Mesenchymal stem cell (in vitro differentiated cells and primary cell): ENCODE measurements around the gene LRRC26.

ENCODE experiments used
- DNase-seq: peaks from one replicate; pipeline ENCODE4 v3.0.0-alpha.2; 2013
- H2AFZ ChIP-seq: one replicate; pipeline ENCODE4 v1.6.1; 2013; ENCODE audit warnings: low read depth, mild to moderate bottlenecking, control low read depth, inconsistent platforms, low read length, moderate library complexity
- H2AK5ac ChIP-seq: 2 replicates; pipeline ENCODE4 v1.6.1; 2013; ENCODE audit warnings: low read length, moderate library complexity, mild to moderate bottlenecking, inconsistent platforms; ENCODE audit not compliant: severe bottlenecking
- H2BK120ac ChIP-seq: one replicate; pipeline ENCODE4 v1.6.1; 2013; ENCODE audit warnings: low read depth, mild to moderate bottlenecking, inconsistent platforms, low read length, moderate library complexity
- H2BK12ac ChIP-seq, 2 experiments: one replicate each; pipeline ENCODE4 v1.6.1; 2013; ENCODE audit warnings: inconsistent platforms in 2 of 2, low read length in 2 of 2, mild to moderate bottlenecking in 2 of 2, moderate library complexity in 2 of 2, control low read depth in 1 of 2
- H2BK15ac ChIP-seq: one replicate; pipeline ENCODE4 v1.6.1; 2013; ENCODE audit warnings: mild to moderate bottlenecking, low read depth, inconsistent platforms; ENCODE audit not compliant: poor library complexity, severe bottlenecking
- H2BK5ac ChIP-seq: 2 replicates; pipeline ENCODE4 v1.6.1; 2013; ENCODE audit warnings: low read depth, mild to moderate bottlenecking, low read length, control low read depth, inconsistent platforms; ENCODE audit not compliant: poor library complexity, severe bottlenecking
- H3K14ac ChIP-seq, 2 experiments: one replicate each; pipeline ENCODE4 v1.6.1; 2013; ENCODE audit warnings: inconsistent platforms in 2 of 2, low read length in 2 of 2, control low read depth in 1 of 2, mild to moderate bottlenecking in 1 of 2, moderate library complexity in 1 of 2
- H3K18ac ChIP-seq, 2 experiments: one replicate each; pipeline ENCODE4 v1.6.1; 2013; ENCODE audit warnings: inconsistent platforms in 2 of 2, low read length in 2 of 2, control low read depth in 1 of 2, low read depth in 1 of 2, mild to moderate bottlenecking in 1 of 2
- H3K23ac ChIP-seq, 2 experiments: one replicate each; pipeline ENCODE4 v1.6.1; 2013; ENCODE audit warnings: inconsistent platforms in 2 of 2, low read length in 2 of 2, mild to moderate bottlenecking in 2 of 2, moderate library complexity in 2 of 2, control low read depth in 1 of 2
- H3K27ac ChIP-seq: 2 replicates; pipeline ENCODE4 v1.5.1; 2013; ENCODE audit warnings: mild to moderate bottlenecking, moderate library complexity, low read length, control low read depth, inconsistent platforms; ENCODE audit not compliant: poor library complexity, severe bottlenecking
- H3K27me3 ChIP-seq, 2 experiments: 2 replicates each; pipeline versions ENCODE4 v1.6.1 to v1.7.0; 2013; ENCODE audit warnings: low read length in 2 of 2, mild to moderate bottlenecking in 2 of 2, moderate library complexity in 2 of 2, control low read depth in 1 of 2, inconsistent platforms in 1 of 2; ENCODE audit not compliant: control insufficient read depth in 1 of 2, insufficient read depth in 1 of 2
- H3K36me3 ChIP-seq, 2 experiments: 2 replicates each; pipeline versions ENCODE4 v1.6.1 to v1.7.0; 2013; ENCODE audit warnings: low read length in 2 of 2, control low read depth in 1 of 2, inconsistent platforms in 1 of 2, low read depth in 1 of 2, mild to moderate bottlenecking in 1 of 2; ENCODE audit not compliant: insufficient read depth in 2 of 2, control insufficient read depth in 1 of 2
- H3K4ac ChIP-seq, 2 experiments: one replicate each; pipeline ENCODE4 v1.6.1; 2013; ENCODE audit warnings: inconsistent platforms in 2 of 2, low read length in 2 of 2, mild to moderate bottlenecking in 2 of 2, moderate library complexity in 2 of 2, control low read depth in 1 of 2, low read depth in 1 of 2
- H3K4me1 ChIP-seq: 2 replicates; pipeline ENCODE4 v1.6.1; 2013; ENCODE audit warnings: low read depth, low read length, control low read depth; ENCODE audit not compliant: control insufficient read depth, insufficient read depth
- H3K4me2 ChIP-seq: 2 replicates; pipeline ENCODE4 v1.6.1; 2013; ENCODE audit warnings: low read length, mild to moderate bottlenecking, inconsistent platforms; ENCODE audit not compliant: poor library complexity, severe bottlenecking
- H3K4me3 ChIP-seq, 2 experiments: 2 replicates each; pipeline versions ENCODE4 v1.5.1 to v1.7.0; 2013; ENCODE audit warnings: low read length in 2 of 2, mild to moderate bottlenecking in 2 of 2, control low read depth in 1 of 2, low read depth in 1 of 2; ENCODE audit not compliant: insufficient read depth in 1 of 2
- H3K79me1 ChIP-seq: replicated peaks from 2 replicates; pipeline ENCODE4 v1.6.1; 2013; ENCODE audit warnings: mild to moderate bottlenecking, control low read depth, low read length, inconsistent platforms; ENCODE audit not compliant: poor library complexity, severe bottlenecking
- H3K9ac ChIP-seq: 2 replicates; pipeline ENCODE4 v1.7.0; 2013; ENCODE audit warnings: mild to moderate bottlenecking, low read length, moderate library complexity
- H3K9me3 ChIP-seq: 2 replicates; pipeline ENCODE4 v1.7.0; 2013; ENCODE audit warnings: mild to moderate bottlenecking, low read length; ENCODE audit not compliant: control insufficient read depth
- H4K8ac ChIP-seq: one replicate; pipeline ENCODE4 v1.6.1; 2013; ENCODE audit warnings: inconsistent platforms, mild to moderate bottlenecking, low read length, moderate library complexity
- H4K91ac ChIP-seq: one replicate; pipeline ENCODE4 v1.6.1; 2013; ENCODE audit warnings: mild to moderate bottlenecking, low read length, inconsistent platforms
- WGBS: methylation state at CpG from one replicate; pipeline ENCODE4 v1.1.7; 2013; ENCODE audit warnings: mixed read lengths; 5-methylcytosine and 5-hydroxymethylcytosine counted together

Gene LRRC26

GRCh38 chr9:137143459-137143858 lies 26.4 kb downstream of the LRRC26 start:
- Histone ChIP-seq H3K9ac (no peak overlapping the region), H3K4me3 (no peak overlapping the region), H3K79me1 (no peaks in the 10 kb centered on the region), H2BK120ac (no peak overlapping the region), H3K27me3 (peaks cover 47 to 66% of the 10 kb centered on the region in 2 experiments), H3K9me3 (no peaks in the 10 kb centered on the region), H3K27ac (no peak overlapping the region), H3K4me1 (peaks cover 14% of the 10 kb centered on the region), H3K4ac (no peak overlapping the region), H3K18ac (no peak overlapping the region), H2BK12ac (no peak overlapping the region), H2AFZ (no peak overlapping the region), H3K36me3 (peaks cover 0 to 8% of the 10 kb centered on the region in 2 experiments), H2AK5ac (no peak overlapping the region), H4K91ac (no peak overlapping the region), H3K4me2 (no peak overlapping the region), H2BK5ac (no peak overlapping the region), H3K23ac (no peak overlapping the region), H3K14ac (no peak overlapping the region), H4K8ac (no peak overlapping the region), H2BK15ac (no peak overlapping the region)
- no peak for DNase-seq
- 82% methylated on average over 4 of the region's 4 CpGs for WGBS

- Histone ChIP-seq H3K9me3 (no peaks in the 10 kb centered on the region), H2AK5ac (no peak overlapping the region), H2AFZ (no peak overlapping the region), H3K18ac (no peak overlapping the region), H3K4me1 (peaks cover 12% of the 10 kb centered on the region), H4K8ac (no peak overlapping the region), H3K27me3 (peaks cover 59 to 69% of the 10 kb centered on the region in 2 experiments), H4K91ac (no peak overlapping the region), H2BK120ac (no peak overlapping the region), H3K79me1 (no peaks in the 10 kb centered on the region), H2BK5ac (no peak overlapping the region), H3K23ac (no peak overlapping the region), H3K27ac (no peak overlapping the region), H3K4me2 (no peak overlapping the region), H3K36me3 (peaks cover 0 to 8% of the 10 kb centered on the region in 2 experiments), H2BK15ac (no peak overlapping the region), H3K4ac (no peak overlapping the region), H3K9ac (no peak overlapping the region), H3K14ac (no peak overlapping the region), H2BK12ac (no peak overlapping the region), H3K4me3 (no peak overlapping the region)
- DNase-seq = no peak
- WGBS = 73% methylated on average over 24 of the region's 24 CpGs
These were observed 27.6 kb downstream of the LRRC26 start for GRCh38 chr9:137141976-137142936.

GRCh38 chr9:137141050-137141810 lies 28.6 kb downstream of the LRRC26 start:
- Histone ChIP-seq H3K27me3 (peaks cover 70 to 77% of the 10 kb centered on the region in 2 experiments), H3K27ac (no peak overlapping the region), H3K36me3 (peaks cover 0 to 8% of the 10 kb centered on the region in 2 experiments), H2BK12ac (no peak overlapping the region), H3K23ac (no peak overlapping the region), H3K18ac (no peak overlapping the region), H2BK15ac (no peak overlapping the region), H2AK5ac (no peak overlapping the region), H3K14ac (no peak overlapping the region), H3K79me1 (no peaks in the 10 kb centered on the region), H2BK120ac (no peak overlapping the region), H3K4ac (no peak overlapping the region), H4K91ac (no peak overlapping the region), H2BK5ac (no peak overlapping the region), H3K4me3 (no peak overlapping the region), H3K9ac (no peak overlapping the region), H2AFZ (no peak overlapping the region), H4K8ac (no peak overlapping the region), H3K4me1 (peaks cover 10% of the 10 kb centered on the region), H3K4me2 (no peak overlapping the region), H3K9me3 (no peaks in the 10 kb centered on the region)
- 77% methylated on average over 16 of the region's 17 CpGs for WGBS
- DNase-seq = no peak
